IMR-90 (cell line): Measurements from ENCODE around the gene RADIL.

ENCODE experiments used
- CEBPB ChIP-seq: IDR thresholded peaks from 2 replicates; pipeline ENCODE4 v1.6.1; 2012; ENCODE audit warnings: low read depth, low read length, improper control_type of control experiment
- FOS ChIP-seq: fragments of 150-350 bp; IDR thresholded peaks from 2 replicates; pipeline ENCODE4 v1.6.1; 2016; ENCODE audit warnings: low read depth, low read length
- MAFK ChIP-seq: IDR thresholded peaks from 2 replicates; pipeline ENCODE4 v1.6.1; 2012; ENCODE audit warnings: low read depth, low read length, improper control_type of control experiment
- MAZ ChIP-seq: IDR thresholded peaks from 2 replicates; pipeline ENCODE4 v1.6.1; 2012; ENCODE audit warnings: low read depth, mild to moderate bottlenecking, low read length, improper control_type of control experiment, moderate library complexity, borderline replicate concordance
- MXI1 ChIP-seq: IDR thresholded peaks from 2 replicates; pipeline ENCODE4 v1.6.1; 2012; ENCODE audit warnings: low read depth, mild to moderate bottlenecking, low read length, moderate library complexity, borderline replicate concordance
- POLR2A ChIP-seq: IDR thresholded peaks from 2 replicates; pipeline ENCODE4 v1.6.1; 2012; ENCODE audit warnings: mild to moderate bottlenecking, low read depth, low read length
- RAD21 ChIP-seq: IDR thresholded peaks from 2 replicates; pipeline ENCODE4 v1.6.1; 2012; ENCODE audit warnings: low read length, improper control_type of control experiment
- RCOR1 ChIP-seq: IDR thresholded peaks from 2 replicates; pipeline ENCODE4 v1.6.1; 2012; ENCODE audit warnings: mild to moderate bottlenecking, low read length, improper control_type of control experiment; ENCODE audit not compliant: insufficient replicate concordance
- RFX5 ChIP-seq: IDR thresholded peaks from 2 replicates; pipeline ENCODE4 v1.8.0; 2012; ENCODE audit warnings: low read depth, mild to moderate bottlenecking, low read length, moderate library complexity
- SMC3 ChIP-seq: fragments of 150-350 bp; IDR thresholded peaks from 2 replicates; pipeline ENCODE4 v1.6.1; 2016; ENCODE audit warnings: low read depth, mild to moderate bottlenecking, antibody characterized with exemption, low read length, moderate library complexity
- TF ChIP-seq, protein P1 (sequence below): conservative IDR thresholded peaks from 2 replicates; pipeline ENCODE4 v1.5.1; 2012; ENCODE audit warnings: mild to moderate bottlenecking, low read depth, low read length, improper control_type of control experiment

DNA sequence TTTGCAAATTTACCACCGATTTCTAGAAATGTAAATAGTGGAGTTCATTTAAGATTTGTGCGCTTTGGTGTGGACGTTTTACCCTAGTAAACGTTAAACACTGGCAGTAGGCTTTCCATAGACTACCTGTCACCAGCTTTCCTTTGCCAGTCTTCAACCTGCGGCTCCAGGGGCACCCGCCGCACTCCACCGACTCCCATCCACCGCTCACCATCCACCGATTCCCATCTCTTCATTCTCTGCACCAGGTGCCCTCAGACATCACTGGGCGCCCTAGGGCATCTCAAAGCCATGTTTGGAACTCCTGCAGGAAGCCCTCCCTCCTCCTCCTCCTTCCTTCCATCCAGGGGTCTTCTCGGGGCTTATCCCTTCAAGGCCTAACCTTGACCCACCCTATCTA lies 109.5 kb downstream of the RADIL start:
- TF ChIP-seq, protein P1, sequence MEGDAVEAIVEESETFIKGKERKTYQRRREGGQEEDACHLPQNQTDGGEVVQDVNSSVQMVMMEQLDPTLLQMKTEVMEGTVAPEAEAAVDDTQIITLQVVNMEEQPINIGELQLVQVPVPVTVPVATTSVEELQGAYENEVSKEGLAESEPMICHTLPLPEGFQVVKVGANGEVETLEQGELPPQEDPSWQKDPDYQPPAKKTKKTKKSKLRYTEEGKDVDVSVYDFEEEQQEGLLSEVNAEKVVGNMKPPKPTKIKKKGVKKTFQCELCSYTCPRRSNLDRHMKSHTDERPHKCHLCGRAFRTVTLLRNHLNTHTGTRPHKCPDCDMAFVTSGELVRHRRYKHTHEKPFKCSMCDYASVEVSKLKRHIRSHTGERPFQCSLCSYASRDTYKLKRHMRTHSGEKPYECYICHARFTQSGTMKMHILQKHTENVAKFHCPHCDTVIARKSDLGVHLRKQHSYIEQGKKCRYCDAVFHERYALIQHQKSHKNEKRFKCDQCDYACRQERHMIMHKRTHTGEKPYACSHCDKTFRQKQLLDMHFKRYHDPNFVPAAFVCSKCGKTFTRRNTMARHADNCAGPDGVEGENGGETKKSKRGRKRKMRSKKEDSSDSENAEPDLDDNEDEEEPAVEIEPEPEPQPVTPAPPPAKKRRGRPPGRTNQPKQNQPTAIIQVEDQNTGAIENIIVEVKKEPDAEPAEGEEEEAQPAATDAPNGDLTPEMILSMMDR, result no peak
- TF ChIP-seq CEBPB (no peak), SMC3 (no peak), POLR2A (no peak), RAD21 (no peak), RCOR1 (no peak), MAZ (no peak), MAFK (no peak), RFX5 (no peak), MXI1 (no peak), FOS (no peak)
